Activated CD4-positive, CD25-positive, alpha-beta regulatory T cell (primary cell): Measurements from ENCODE around the gene PGD.
"Not testable (repeated sequence)": the region's sequence is repeated elsewhere in the genome, so short reads cannot be mapped to it uniquely, and the experiment has no call there.

Source experiments
- DNase-seq, 4 experiments: peaks; one replicate each; lab custom pipeline; 2025; lab: John Stamatoyannopoulos, UW

Gene PGD

GRCh38 chr1:10398734-10399443 lies at the start of gene PGD:
Gene PGD, plus strand, starts transcription at chr1:10399064. Its CDS starts 54 bp downstream, at chr1:10399118.
- peak; percentile 94 to 97 (median 96) for DNase-seq

GRCh38 chr1:10353282-10353681 lies 45.6 kb upstream of the PGD start:
- no peak for DNase-seq

GRCh38 chr1:10353693-10354092 lies 45.2 kb upstream of the PGD start:
- DNase-seq = no peak

- DNase-seq = no peak
These were observed 38.8 kb upstream of the PGD start for GRCh38 chr1:10360045-10360444.

- DNase-seq = no peak
These were observed 37.3 kb upstream of the PGD start for GRCh38 chr1:10361515-10361914.

GRCh38 chr1:10368194-10368593 lies 30.7 kb upstream of the PGD start:
- no peak for DNase-seq

- DNase-seq = no peak
These were observed 24.4 kb upstream of the PGD start for GRCh38 chr1:10374442-10374860.

- DNase-seq = not testable (repeated sequence)
These were observed 21.4 kb upstream of the PGD start for GRCh38 chr1:10377365-10378029.

GRCh38 chr1:10378081-10378841 lies 20.6 kb upstream of the PGD start:
- DNase-seq = no peak

- no peak for DNase-seq
These were observed 19.7 kb upstream of the PGD start for GRCh38 chr1:10379101-10379620.

GRCh38 chr1:10379676-10380075 lies 19.2 kb upstream of the PGD start:
- DNase-seq = no peak

GRCh38 chr1:10380594-10381275 lies 18.1 kb upstream of the PGD start:
- no peak for DNase-seq

GRCh38 chr1:10383630-10384029 lies 15.2 kb upstream of the PGD start:
- DNase-seq = no peak

- no peak for DNase-seq
These were observed 14.6 kb upstream of the PGD start for GRCh38 chr1:10384219-10384618.

- DNase-seq = no peak
These were observed 11.8 kb upstream of the PGD start for GRCh38 chr1:10386761-10387676.

GRCh38 chr1:10387677-10388386 lies 11.0 kb upstream of the PGD start:
- DNase-seq = no peak

- no peak for DNase-seq
These were observed 10.5 kb upstream of the PGD start for GRCh38 chr1:10388387-10388715.

- no peak for DNase-seq
These were observed 9.4 kb upstream of the PGD start for GRCh38 chr1:10389271-10389973.

GRCh38 chr1:10396870-10397269 lies 2.0 kb upstream of the PGD start:
- DNase-seq = no peak

GRCh38 chr1:10398278-10398733 lies 558 bp upstream of the PGD start:
- no peak for DNase-seq
